H4 (cell line): ENCODE data around the gene NFATC4. TPM values are rescaled to one million over a fixed set of nuclear protein-coding genes. Genes with fewer than 3 reads are reported as not detected.

Source experiments
- DNase-seq: peaks from one replicate; pipeline ENCODE4 v3.0.0-alpha.2; 2015; ENCODE audit warnings: low spot score
- total RNA-seq: library from RNA; depleted of rRNA; stranded (reverse); fragments of >200 nt; shearing (Covaris generic); gene quantifications from 2 replicates; pipeline ENCODE4 v1.2.3, GENCODE V29; 2014; rRNA removed

Gene NFATC4
- total RNA-seq, 1 experiment from 2014 or later = 9.5 TPM

GRCh38 chr14:24428628-24429394, 60.8 kb downstream of the NFATC4 start:
- DNase-seq = no peak

Other genes with a start within 250 kb of the NFATC4 start
- not detected in 2 replicates for gene FITM1, start 237.5 kb upstream of the NFATC4 start, total RNA-seq
- 584 and 638 TPM in 2 replicates for gene PSME1, start 232.0 kb upstream of the NFATC4 start, total RNA-seq
- 26.7 and 38.1 TPM in 2 replicates for gene EMC9, start 226.6 kb upstream of the NFATC4 start, total RNA-seq
- 346 and 383 TPM in 2 replicates for gene PSME2, start 221.6 kb upstream of the NFATC4 start, total RNA-seq
- gene RNF31, start 220.7 kb upstream of the NFATC4 start, total RNA-seq = 44.3 and 107 TPM in 2 replicates
- 75.0 and 84.3 TPM in 2 replicates for gene IRF9, start 206.9 kb upstream of the NFATC4 start, total RNA-seq
- 0.14 and 0.54 TPM in 2 replicates for gene REC8, start 196.1 kb upstream of the NFATC4 start, total RNA-seq
- gene IPO4, start 179.4 kb upstream of the NFATC4 start, total RNA-seq = 42.7 and 49.3 TPM in 2 replicates
- gene TM9SF1, start 172.7 kb upstream of the NFATC4 start, total RNA-seq = 96.0 and 96.4 TPM in 2 replicates
- not detected in 2 replicates for gene TSSK4, start 162.5 kb upstream of the NFATC4 start, total RNA-seq
- gene CHMP4A, start 154.7 kb upstream of the NFATC4 start, total RNA-seq = 61.1 and 66.9 TPM in 2 replicates
- gene MDP1, start 152.1 kb upstream of the NFATC4 start, total RNA-seq = 35.6 and 36.7 TPM in 2 replicates
- gene NEDD8, start 135.8 kb upstream of the NFATC4 start, total RNA-seq = 314 and 338 TPM in 2 replicates
- 78.4 and 98.2 TPM in 2 replicates for gene GMPR2, start 135.3 kb upstream of the NFATC4 start, total RNA-seq
- gene TINF2, start 125.6 kb upstream of the NFATC4 start, total RNA-seq = 52.2 and 52.3 TPM in 2 replicates
- 0.12 and 0.74 TPM in 2 replicates for gene TGM1, start 105.0 kb upstream of the NFATC4 start, total RNA-seq
- gene RABGGTA, start 96.6 kb upstream of the NFATC4 start, total RNA-seq = 15.1 and 18.9 TPM in 2 replicates
- 5.8 and 6.0 TPM in 2 replicates for gene DHRS1, start 68.4 kb upstream of the NFATC4 start, total RNA-seq
- 5.7 and 6.3 TPM in 2 replicates for gene NOP9, start 68.3 kb upstream of the NFATC4 start, total RNA-seq
- gene CIDEB, start 60.2 kb upstream of the NFATC4 start, total RNA-seq = not detected in 2 replicates
- gene LTB4R2, start 58.0 kb upstream of the NFATC4 start, total RNA-seq = 0.33 and 0.45 TPM in 2 replicates
- gene LTB4R, start 56.7 kb upstream of the NFATC4 start, total RNA-seq = 0.39 and 0.41 TPM in 2 replicates
- gene ADCY4, start 33.1 kb upstream of the NFATC4 start, total RNA-seq = not detected in 2 replicates
- gene RIPK3, start 28.2 kb upstream of the NFATC4 start, total RNA-seq = not detected in 2 replicates
- gene NYNRIN, start 30.8 kb downstream of the NFATC4 start, total RNA-seq = 0.14 and 0.21 TPM in 2 replicates
- gene CBLN3, start 61.5 kb downstream of the NFATC4 start, total RNA-seq = 0.08 and 0.29 TPM in 2 replicates
- 12.8 and 15.0 TPM in 2 replicates for gene KHNYN, start 61.8 kb downstream of the NFATC4 start, total RNA-seq
- gene SDR39U1, start 74.6 kb downstream of the NFATC4 start, total RNA-seq = 8.6 and 11.3 TPM in 2 replicates
- not detected in 2 replicates for gene CMA1, start 140.1 kb downstream of the NFATC4 start, total RNA-seq
- not detected in 2 replicates for gene CTSG, start 208.1 kb downstream of the NFATC4 start, total RNA-seq
- not detected in 2 replicates for gene GZMH, start 241.5 kb downstream of the NFATC4 start, total RNA-seq